OCI-LY1 (cell line): ENCODE data around the gene FLT3LG.
A peak's percentile ranks its signal among the peaks of the same experiment; 100 is the strongest.

Experiments
- H2AFZ ChIP-seq: fragments of 200-600 bp; sonication (generic), shearing (Covaris generic); 2 replicates; pipeline ENCODE4 v1.6.0; 2014; ENCODE audit warnings: antibody characterized with exemption, mild to moderate bottlenecking, low read length
- H3F3A ChIP-seq: fragments of 200-600 bp; sonication (generic), shearing (Covaris generic); 2 replicates; pipeline ENCODE4 v1.6.0; 2014; ENCODE audit warnings: mild to moderate bottlenecking, antibody characterized with exemption, low read length, moderate library complexity; ENCODE audit not compliant: insufficient read depth
- H3K27ac ChIP-seq: fragments of 200-600 bp; sonication (generic); 2 replicates; pipeline ENCODE4 v1.5.1; 2014; ENCODE audit warnings: low read length, mixed run types, mild to moderate bottlenecking, low read depth; ENCODE audit not compliant: poor library complexity, severe bottlenecking
- H3K27me3 ChIP-seq: fragments of 200-600 bp; sonication (generic); 2 replicates; pipeline ENCODE4 v1.6.0; 2014; ENCODE audit warnings: antibody characterized with exemption, mild to moderate bottlenecking, low read length, moderate library complexity; ENCODE audit not compliant: insufficient read depth
- H3K36me3 ChIP-seq: fragments of 200-600 bp; sonication (generic); 2 replicates; pipeline ENCODE4 v1.6.1; 2014; ENCODE audit warnings: mild to moderate bottlenecking, antibody characterized with exemption, low read length, moderate library complexity, mixed read lengths; ENCODE audit not compliant: insufficient read depth
- H3K4me1 ChIP-seq: fragments of 200-600 bp; sonication (generic); 2 replicates; pipeline ENCODE4 v1.5.1; 2014; ENCODE audit warnings: mild to moderate bottlenecking, low read length, moderate library complexity; ENCODE audit not compliant: insufficient read depth, severe bottlenecking
- H3K4me2 ChIP-seq: fragments of 200-600 bp; sonication (generic), shearing (Covaris generic); 2 replicates; pipeline ENCODE4 v1.6.1; 2014; ENCODE audit warnings: low read length
- H3K4me3 ChIP-seq: fragments of 200-600 bp; sonication (generic); 2 replicates; pipeline ENCODE4 v1.5.1; 2014; ENCODE audit warnings: low read length, low read depth, mild to moderate bottlenecking, mixed read lengths; ENCODE audit not compliant: poor library complexity, severe bottlenecking
- H3K79me2 ChIP-seq: fragments of 200-600 bp; shearing (Covaris generic); 2 replicates; pipeline ENCODE4 v1.6.1; 2016; ENCODE audit warnings: mixed run types, low read length, mixed read lengths; ENCODE audit not compliant: insufficient read depth
- H3K9ac ChIP-seq: fragments of 200-600 bp; sonication (generic), shearing (Covaris generic); 2 replicates; pipeline ENCODE4 v1.6.1; 2014; ENCODE audit warnings: mild to moderate bottlenecking, low read length, mixed read lengths
- H3K9me2 ChIP-seq: fragments of 200-600 bp; sonication (generic), shearing (Covaris generic); 2 replicates; pipeline ENCODE4 v1.6.1; 2014; ENCODE audit warnings: low read depth, mild to moderate bottlenecking, low read length, mixed read lengths
- H3K9me3 ChIP-seq: fragments of 200-600 bp; shearing (Covaris generic); 2 replicates; pipeline ENCODE4 v1.6.1; 2014; ENCODE audit warnings: low read length, mixed read lengths
- H4K20me1 ChIP-seq: fragments of 200-600 bp; sonication (generic), shearing (Covaris generic); 2 replicates; pipeline ENCODE4 v1.6.0; 2016; ENCODE audit warnings: mild to moderate bottlenecking, low read length; ENCODE audit not compliant: insufficient read depth
- EZH2 ChIP-seq: fragments of 200-600 bp; sonication (generic), shearing (Covaris generic); IDR thresholded peaks from 2 replicates; pipeline ENCODE4 v1.8.0; 2017; ENCODE audit warnings: borderline replicate concordance, mixed run types, mild to moderate bottlenecking, antibody characterized with exemption, low read length, moderate library complexity, mixed read lengths
- TF ChIP-seq, protein P1 (sequence below): fragments of 200-600 bp; sonication (generic), shearing (Covaris generic); IDR thresholded peaks from 2 replicates; pipeline ENCODE4 v1.5.1; 2017; ENCODE audit warnings: mild to moderate bottlenecking, antibody characterized with exemption, low read length, moderate library complexity, mixed read lengths

FLT3LG gene

DNA sequence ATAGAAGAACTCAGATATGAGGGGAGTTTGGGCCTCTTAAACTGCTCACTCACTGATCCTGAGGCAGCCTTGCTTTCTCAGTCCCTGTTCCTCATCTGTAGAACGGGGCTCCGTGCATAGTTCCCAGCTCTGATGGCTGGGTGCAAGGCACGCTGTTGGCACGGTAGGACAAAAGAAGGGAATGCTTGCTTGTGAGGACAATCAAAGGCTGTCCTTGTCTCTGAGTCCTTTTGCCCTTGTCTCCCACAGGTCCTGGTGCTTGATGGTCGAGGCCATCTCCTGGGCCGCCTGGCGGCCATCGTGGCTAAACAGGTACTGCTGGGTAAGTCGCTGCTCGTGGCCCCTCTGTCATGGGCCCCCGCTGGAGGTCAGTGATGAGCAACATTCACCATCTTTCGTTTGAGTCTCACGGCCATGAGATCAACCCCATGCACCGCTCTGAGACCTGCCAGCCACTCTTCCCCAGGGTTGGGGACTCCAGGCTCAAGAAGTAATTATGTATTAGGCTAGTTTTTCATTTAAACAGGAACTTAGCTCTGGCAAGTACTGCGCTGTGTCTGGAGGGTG is 15.7 kb downstream of the FLT3LG start:
- Histone ChIP-seq H3K4me3 (peak overlapping the region; percentile 84), H2AFZ (no peak overlapping the region), H3K4me2 (peak overlapping the region; percentile 85), H3K27ac (peak overlapping the region; percentile 84), H3K9me2 (no peaks in the 10 kb centered on the region), H3K27me3 (no peaks in the 10 kb centered on the region), H3K36me3 (peaks cover 61% of the 10 kb centered on the region), H3K9me3 (no peaks in the 10 kb centered on the region), H3K79me2 (peaks cover 23% of the 10 kb centered on the region), H3K4me1 (peaks cover 29% of the 10 kb centered on the region), H3F3A (peaks cover 18% of the 10 kb centered on the region), H4K20me1 (no peaks in the 10 kb centered on the region), H3K9ac (peak overlapping the region; percentile 96)
- TF ChIP-seq EZH2, result no peak
- TF ChIP-seq, protein P1, sequence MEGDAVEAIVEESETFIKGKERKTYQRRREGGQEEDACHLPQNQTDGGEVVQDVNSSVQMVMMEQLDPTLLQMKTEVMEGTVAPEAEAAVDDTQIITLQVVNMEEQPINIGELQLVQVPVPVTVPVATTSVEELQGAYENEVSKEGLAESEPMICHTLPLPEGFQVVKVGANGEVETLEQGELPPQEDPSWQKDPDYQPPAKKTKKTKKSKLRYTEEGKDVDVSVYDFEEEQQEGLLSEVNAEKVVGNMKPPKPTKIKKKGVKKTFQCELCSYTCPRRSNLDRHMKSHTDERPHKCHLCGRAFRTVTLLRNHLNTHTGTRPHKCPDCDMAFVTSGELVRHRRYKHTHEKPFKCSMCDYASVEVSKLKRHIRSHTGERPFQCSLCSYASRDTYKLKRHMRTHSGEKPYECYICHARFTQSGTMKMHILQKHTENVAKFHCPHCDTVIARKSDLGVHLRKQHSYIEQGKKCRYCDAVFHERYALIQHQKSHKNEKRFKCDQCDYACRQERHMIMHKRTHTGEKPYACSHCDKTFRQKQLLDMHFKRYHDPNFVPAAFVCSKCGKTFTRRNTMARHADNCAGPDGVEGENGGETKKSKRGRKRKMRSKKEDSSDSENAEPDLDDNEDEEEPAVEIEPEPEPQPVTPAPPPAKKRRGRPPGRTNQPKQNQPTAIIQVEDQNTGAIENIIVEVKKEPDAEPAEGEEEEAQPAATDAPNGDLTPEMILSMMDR, result peak; percentile 70

DNA sequence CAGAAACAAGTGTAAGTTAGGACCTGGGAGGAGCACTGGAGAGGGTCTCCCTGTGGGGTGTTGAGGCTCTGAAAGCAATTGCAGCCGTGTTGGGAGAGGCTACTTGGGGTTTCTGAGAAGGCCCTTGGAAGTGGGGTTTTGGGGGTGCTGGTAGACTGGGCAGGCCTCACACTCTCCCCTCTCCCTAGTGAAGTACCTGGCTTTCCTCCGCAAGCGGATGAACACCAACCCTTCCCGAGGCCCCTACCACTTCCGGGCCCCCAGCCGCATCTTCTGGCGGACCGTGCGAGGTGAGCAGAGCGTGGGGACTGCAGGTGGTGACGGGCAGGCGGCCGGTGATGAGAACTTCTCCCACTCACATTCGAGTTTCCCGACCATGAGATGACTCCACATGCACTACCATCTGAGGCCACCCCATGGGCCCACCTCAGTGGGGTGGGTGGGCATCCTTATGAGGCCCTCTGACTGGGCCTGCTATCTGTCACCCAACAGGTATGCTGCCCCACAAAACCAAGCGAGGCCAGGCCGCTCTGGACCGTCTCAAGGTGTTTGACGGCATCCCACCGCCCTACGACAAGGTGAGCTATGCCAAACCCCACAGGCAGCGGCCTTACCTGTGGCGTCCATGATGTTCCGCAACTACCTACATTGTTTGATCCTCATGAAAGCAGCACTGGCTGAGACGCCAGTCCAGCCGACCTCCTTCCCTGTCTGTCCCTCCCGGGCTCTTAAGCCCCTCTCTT is 16.4 kb downstream of the FLT3LG start:
- Histone ChIP-seq H3K36me3 (peaks cover 61% of the 10 kb centered on the region), H3K4me3 (peak overlapping the region; percentile 84), H3K27ac (peak overlapping the region; percentile 84)

DNA sequence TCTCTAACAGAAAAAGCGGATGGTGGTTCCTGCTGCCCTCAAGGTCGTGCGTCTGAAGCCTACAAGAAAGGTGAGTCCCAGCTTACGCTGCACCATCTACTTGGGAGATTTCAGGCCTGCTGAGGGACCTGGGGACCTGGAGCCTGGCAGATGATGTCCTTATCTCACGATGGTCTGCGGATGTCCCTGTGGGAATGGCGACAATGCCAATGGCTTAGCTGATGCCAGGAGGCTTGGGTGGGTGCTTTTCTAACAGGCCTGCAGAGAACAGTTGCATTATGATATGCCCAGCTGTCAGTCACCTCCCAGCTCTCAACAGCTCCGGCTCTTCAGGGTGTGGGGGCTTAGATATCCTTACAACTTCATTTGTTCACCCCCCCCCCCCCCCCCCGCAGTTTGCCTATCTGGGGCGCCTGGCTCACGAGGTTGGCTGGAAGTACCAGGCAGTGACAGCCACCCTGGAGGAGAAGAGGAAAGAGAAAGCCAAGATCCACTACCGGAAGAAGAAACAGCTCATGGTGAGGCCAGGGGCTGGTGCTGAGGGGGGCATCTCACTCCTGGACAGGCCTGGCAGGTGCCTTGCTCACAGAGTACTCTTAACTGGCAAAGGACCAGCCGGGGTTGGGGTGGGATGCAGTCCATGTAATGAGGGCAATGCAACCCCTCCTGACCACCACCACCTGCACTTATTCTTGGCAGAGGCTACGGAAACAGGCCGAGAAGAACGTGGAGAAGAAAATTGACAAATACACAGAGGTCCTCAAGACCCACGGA is 17.2 kb downstream of the FLT3LG start:
- H2AFZ ChIP-seq, result no peak overlapping the region
- H3K9me3 ChIP-seq, result no peaks in the 10 kb centered on the region
- no peak overlapping the region; the same call in 1 of the 2 replicates for H3K9ac ChIP-seq
- H3K4me2 ChIP-seq, result no peak overlapping the region; the same call in 1 of the 2 replicates
- H3K36me3 ChIP-seq, result peaks cover 61% of the 10 kb centered on the region
- no peaks in the 10 kb centered on the region for H3K9me2 ChIP-seq
- no peaks in the 10 kb centered on the region for H4K20me1 ChIP-seq
- H3K27me3 ChIP-seq, result no peaks in the 10 kb centered on the region
- H3K4me3 ChIP-seq, result no peak overlapping the region
- H3K27ac ChIP-seq, result peak overlapping the region; percentile 84
- no peak for TF ChIP-seq EZH2
- H3K79me2 ChIP-seq, result peaks cover 23% of the 10 kb centered on the region
- H3F3A ChIP-seq, result peaks cover 18% of the 10 kb centered on the region
- peaks cover 37% of the 10 kb centered on the region for H3K4me1 ChIP-seq

More for the DNA sequence above, 16.4 kb downstream of the FLT3LG start:
- no peaks in the 10 kb centered on the region for H3K9me2 ChIP-seq
- no peak for TF ChIP-seq EZH2
- no peak overlapping the region for H2AFZ ChIP-seq
- no peaks in the 10 kb centered on the region for H4K20me1 ChIP-seq
- peaks cover 18% of the 10 kb centered on the region for H3F3A ChIP-seq
- H3K27me3 ChIP-seq, result no peaks in the 10 kb centered on the region
- peak overlapping the region; percentile 85 for H3K4me2 ChIP-seq
- no peaks in the 10 kb centered on the region for H3K9me3 ChIP-seq
- peaks cover 23% of the 10 kb centered on the region for H3K79me2 ChIP-seq
- peak overlapping the region; percentile 96 for H3K9ac ChIP-seq
- peaks cover 33% of the 10 kb centered on the region for H3K4me1 ChIP-seq
